Measurements from ENCODE around the gene PDCD1LG2. TPM values are rescaled to one million over a fixed set of nuclear protein-coding genes. Genes with fewer than 3 reads are reported as not detected.

Gene PDCD1LG2
- polyA plus RNA-seq, 1 experiment: 49.8 TPM

GRCh38 chr9:5560443-5561100 lies 50.2 kb downstream of the PDCD1LG2 start:
- Histone ChIP-seq H3K4me3 (ENCODE audit: low read depth, low read length) (no peak overlapping the region), H3K27me3 (ENCODE audit: control insufficient read depth, insufficient read depth, low read length) (no peaks in the 10 kb centered on the region), H3K36me3 (ENCODE audit: control insufficient read depth, insufficient read depth, low read length) (peaks cover 2% of the 10 kb centered on the region)
- DNase-seq (ENCODE audit: low read depth): no peak
- ChIA-PET CTCF (interaction anchor here (0.9 kb wide), 1 partner anchor 29 kb away, joined by 3 read pairs; no protein-coding TSS in a partner anchor), POLR2A (no interaction called here)
- TF ChIP-seq CTCF (IDR thresholded peaks at IDR 0.05; ENCODE audit: insufficient read depth, low read depth, low read length): no peak

GRCh38 chr9:5561828-5562488 lies 51.6 kb downstream of the PDCD1LG2 start:
- ChIA-PET CTCF (interaction anchor here (1.4 kb wide), 1 partner anchor 11 kb away, joined by 3 read pairs; no protein-coding TSS in a partner anchor), POLR2A (no interaction called here)
- Histone ChIP-seq H3K4me3 (ENCODE audit: low read depth, low read length) (no peak overlapping the region), H3K27me3 (ENCODE audit: control insufficient read depth, insufficient read depth, low read length) (no peaks in the 10 kb centered on the region), H3K36me3 (ENCODE audit: control insufficient read depth, insufficient read depth, low read length) (peaks cover 2% of the 10 kb centered on the region)
- TF ChIP-seq CTCF (IDR thresholded peaks at IDR 0.05; ENCODE audit: insufficient read depth, low read depth, low read length): no peak
- no peak for DNase-seq (ENCODE audit: low read depth)

GRCh38 chr9:5562806-5563416 lies 52.6 kb downstream of the PDCD1LG2 start:
- no peak for DNase-seq (ENCODE audit: low read depth)
- CTCF ChIA-PET: interaction anchor here (1.4 kb wide), 1 partner anchor 10 kb away, joined by 3 read pairs; no protein-coding TSS in a partner anchor
- POLR2A ChIA-PET: interaction anchor here (0.6 kb wide), 1 partner anchor 44 kb away, joined by 3 read pairs; no protein-coding TSS in a partner anchor

GRCh38 chr9:5563417-5563815 lies 53.1 kb downstream of the PDCD1LG2 start:
- POLR2A ChIA-PET: no interaction called here
- H3K36me3 ChIP-seq (ENCODE audit: control insufficient read depth, insufficient read depth, low read length): peaks cover 2% of the 10 kb centered on the region
- CTCF ChIA-PET: interaction anchor here (1.4 kb wide), 1 partner anchor 9 kb away, joined by 3 read pairs; no protein-coding TSS in a partner anchor
- H3K4me3 ChIP-seq (ENCODE audit: low read depth, low read length): no peak overlapping the region
- TF ChIP-seq CTCF (IDR thresholded peaks at IDR 0.05; ENCODE audit: insufficient read depth, low read depth, low read length): no peak
- no peak for DNase-seq (ENCODE audit: low read depth)
- no peaks in the 10 kb centered on the region for H3K27me3 ChIP-seq (ENCODE audit: control insufficient read depth, insufficient read depth, low read length)

More at GRCh38 chr9:5562806-5563416, 52.6 kb downstream of the PDCD1LG2 start:
- Histone ChIP-seq H3K36me3 (ENCODE audit: control insufficient read depth, insufficient read depth, low read length) (peaks cover 2% of the 10 kb centered on the region), H3K27me3 (ENCODE audit: control insufficient read depth, insufficient read depth, low read length) (no peaks in the 10 kb centered on the region), H3K4me3 (ENCODE audit: low read depth, low read length) (no peak overlapping the region)
- TF ChIP-seq CTCF (IDR thresholded peaks at IDR 0.05; ENCODE audit: insufficient read depth, low read depth, low read length): no peak

GRCh38 chr9:5563886-5564285 lies 53.6 kb downstream of the PDCD1LG2 start:
- CTCF ChIA-PET: no interaction called here
- no peak for TF ChIP-seq CTCF (IDR thresholded peaks at IDR 0.05; ENCODE audit: insufficient read depth, low read depth, low read length)
- Histone ChIP-seq H3K4me3 (ENCODE audit: low read depth, low read length) (no peak overlapping the region), H3K36me3 (ENCODE audit: control insufficient read depth, insufficient read depth, low read length) (peaks cover 2% of the 10 kb centered on the region), H3K27me3 (ENCODE audit: control insufficient read depth, insufficient read depth, low read length) (no peaks in the 10 kb centered on the region)
- no peak for DNase-seq (ENCODE audit: low read depth)
- POLR2A ChIA-PET: no interaction called here

Measured in BJ (cell line).